ENCODE data around the gene COASY.

DNA sequence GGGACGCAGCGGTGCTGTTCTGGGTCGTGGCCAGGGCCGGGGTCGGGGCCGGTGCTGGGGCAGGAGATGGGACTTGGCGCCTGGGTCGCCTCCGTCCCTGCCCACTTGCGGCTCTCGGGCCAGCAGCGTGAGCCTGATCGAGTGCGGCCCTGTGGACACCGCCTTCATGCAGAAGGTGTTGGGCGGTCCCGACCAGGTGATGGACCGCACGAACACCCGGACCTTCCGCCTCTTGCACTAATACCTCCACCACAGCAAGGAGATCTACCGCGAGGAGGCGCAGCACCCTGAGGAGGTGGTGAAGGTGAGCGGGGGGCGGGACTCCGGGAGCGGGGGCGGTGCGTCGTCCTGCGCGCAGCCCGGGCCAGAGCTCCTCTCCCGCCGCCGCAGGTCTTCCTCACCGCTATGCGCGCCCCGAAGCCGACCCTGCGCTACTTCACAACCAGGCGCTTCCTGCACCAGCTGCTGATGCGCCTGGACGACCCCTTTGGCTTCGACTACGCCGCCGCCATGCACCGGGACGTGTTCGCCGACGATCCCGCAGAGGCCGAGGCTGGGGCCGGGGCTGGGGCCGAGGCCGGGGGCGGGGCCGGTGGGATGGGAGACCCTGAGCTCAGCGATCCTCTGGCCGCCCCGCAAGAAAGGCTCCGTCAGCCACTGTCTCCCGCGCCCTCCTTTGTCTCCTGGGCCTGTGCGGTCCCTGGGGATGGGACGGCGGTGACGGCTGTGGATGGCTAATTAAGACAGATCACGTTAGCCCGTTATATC, 13.7 kb upstream of the COASY start:
- TF ChIP-seq, protein P1, sequence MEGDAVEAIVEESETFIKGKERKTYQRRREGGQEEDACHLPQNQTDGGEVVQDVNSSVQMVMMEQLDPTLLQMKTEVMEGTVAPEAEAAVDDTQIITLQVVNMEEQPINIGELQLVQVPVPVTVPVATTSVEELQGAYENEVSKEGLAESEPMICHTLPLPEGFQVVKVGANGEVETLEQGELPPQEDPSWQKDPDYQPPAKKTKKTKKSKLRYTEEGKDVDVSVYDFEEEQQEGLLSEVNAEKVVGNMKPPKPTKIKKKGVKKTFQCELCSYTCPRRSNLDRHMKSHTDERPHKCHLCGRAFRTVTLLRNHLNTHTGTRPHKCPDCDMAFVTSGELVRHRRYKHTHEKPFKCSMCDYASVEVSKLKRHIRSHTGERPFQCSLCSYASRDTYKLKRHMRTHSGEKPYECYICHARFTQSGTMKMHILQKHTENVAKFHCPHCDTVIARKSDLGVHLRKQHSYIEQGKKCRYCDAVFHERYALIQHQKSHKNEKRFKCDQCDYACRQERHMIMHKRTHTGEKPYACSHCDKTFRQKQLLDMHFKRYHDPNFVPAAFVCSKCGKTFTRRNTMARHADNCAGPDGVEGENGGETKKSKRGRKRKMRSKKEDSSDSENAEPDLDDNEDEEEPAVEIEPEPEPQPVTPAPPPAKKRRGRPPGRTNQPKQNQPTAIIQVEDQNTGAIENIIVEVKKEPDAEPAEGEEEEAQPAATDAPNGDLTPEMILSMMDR (IDR thresholded peaks at IDR 0.05; ENCODE audit: low read length), result peak; percentile 53
- TF ChIP-seq EZH2 (optimal IDR thresholded peaks at IDR 0.05; ENCODE audit: low read depth, low read length), result no peak
